Pancreas (tissue), 10 donors: Measurements from ENCODE around the gene MAP3K19. TPM values are rescaled to one million over a fixed set of nuclear protein-coding genes. Genes with fewer than 3 reads are reported as not detected.
A peak's percentile ranks its signal among the peaks of the same experiment; 100 is the strongest.

Experiments
- ATAC-seq, 4 donors: fragments of 200-7000 bp; cut with Tn5 transposase; one replicate each; pipeline versions ENCODE4 v1.8.0 to v1.9.1; 2020; ENCODE audit warnings: mild to moderate bottlenecking in 4 of 4, moderate library complexity in 4 of 4
- DNase-seq, 6 donors: peaks; one replicate each; pipeline ENCODE4 v3.0.0-alpha.2; 2020
- FAIRE-seq: peaks from 2 replicates; lab custom pipeline; 2012; peaks lifted over from hg19 to GRCh38; lab: Jason Lieb, UNC
- H3K27ac ChIP-seq, 4 donors: fragments of 200-600 bp; sonication (generic); 1 replicate in 3 of 4; 2 replicates in 1 of 4; pipeline versions ENCODE4 v1.5.0 to v1.8.0; 2020
- H3K27me3 ChIP-seq, 4 donors: fragments of 200-600 bp; one replicate each; pipeline ENCODE4 v1.8.0; 2021
- H3K36me3 ChIP-seq, 3 donors: fragments of 200-600 bp; sonication (generic) in 1 of 3; one replicate each; pipeline versions ENCODE4 v1.5.0 to v1.8.0; 2020 to 2021
- H3K4me1 ChIP-seq, 3 donors: fragments of 200-600 bp; one replicate each; pipeline ENCODE4 v1.8.0; 2021
- H3K4me3 ChIP-seq, 4 donors: fragments of 200-600 bp; sonication (generic) in 2 of 4; one replicate each; pipeline versions ENCODE4 v1.5.0 to v1.8.0; 2020 to 2021
- H3K9me3 ChIP-seq, 4 donors: fragments of 200-600 bp; one replicate each; pipeline ENCODE4 v1.8.0; 2021
- WGBS, 2 donors: extraction: QIAGEN DNeasy Blood & Tissue Kit; methylation state at CpG; one replicate each; pipeline ENCODE4 v1.1.7; 2013; 5-methylcytosine and 5-hydroxymethylcytosine counted together
- intact Hi-C, 3 donors: fragments of 100-400 bp; cut with DNase I; formaldehyde crosslinking; loops; one replicate each; pipeline versions ENCODE4 v1.11.1 to v1.14.2; 2022
- polyA plus RNA-seq, 2 donors: library from polyadenylated mRNA; stranded (reverse); fragments of 200-250 nt; gene quantifications; one replicate each; pipeline ENCODE4 v1.2.3, GENCODE V29; 2013
- total RNA-seq, 6 donors: library from RNA; stranded (reverse); fragmentation: NEBNext Ultra II Directional in 4 of 6; extraction: Animal tissue kit (Norgen Biotek cat#: 25700) in 4 of 6; gene quantifications; one replicate each; pipeline versions ENCODE4 v1.2.1 to v1.2.4, GENCODE V29; 2021 to 2023
- TF ChIP-seq, protein P1 (sequence below), 4 donors: fragments of 200-600 bp; sonication (generic) in 3 of 4; IDR thresholded peaks; one replicate each; pipeline versions ENCODE4 v1.5.0 to v1.8.0; 2021; ENCODE audit warnings: antibody characterized with exemption in 4 of 4
- donor health status: healthy with polysubstance abuse.
- donor health status: DM: no; HTN: no; CAD: no; lungs with moderate emphysema.
- donor health status: DM: no; HTN: no; CAD: no.
- donor health status: control.
- donor health status: control.
- donor health status: Bipolar disorder and iron deficiency.
- donor health status: DM: yes; HTN: yes; CAD: no.
- donor health status: DM: no; HTN: no; CAD: no.
- donor health status: DM: no; HTN: no; CAD: no.
- donor health status: DM: yes; HTN: yes; CAD: no.

The MAP3K19 gene
- total and polyA plus RNA-seq, 8 donors = not detected

DNA sequence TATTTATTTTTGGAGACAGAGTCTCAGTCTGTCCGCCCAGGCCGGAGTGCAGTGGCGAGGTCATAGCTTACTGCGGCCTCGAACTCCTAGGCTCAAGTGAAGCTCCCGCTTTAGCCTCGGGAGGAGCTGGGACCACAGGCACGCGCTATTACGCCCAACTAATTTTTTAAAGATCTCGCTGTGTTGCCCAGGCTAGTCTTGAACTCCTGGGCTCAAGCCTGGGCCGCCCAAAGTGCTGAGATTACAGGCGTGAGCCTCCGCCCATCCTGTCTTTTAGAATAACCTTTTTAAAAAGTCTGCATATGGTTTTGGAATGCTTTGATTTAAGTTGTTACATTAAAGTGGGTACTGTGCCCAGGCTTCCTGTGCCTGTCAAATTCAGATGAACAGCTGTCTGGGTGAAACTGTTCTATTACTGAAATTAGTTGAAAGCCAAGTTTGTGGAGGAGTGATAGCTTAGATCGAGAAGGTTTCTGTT is 5.8 kb upstream of the MAP3K19 start:
- Histone ChIP-seq H3K36me3 (no peaks in the 10 kb centered on the region), H3K4me1 (peaks cover 0 to 39% (median 28%) of the 10 kb centered on the region in 3 donors), H3K9me3 (no peaks in the 10 kb centered on the region), H3K27me3 (no peaks in the 10 kb centered on the region), H3K4me3 (peak overlapping the region; percentile 47 to 78 (median 56)), H3K27ac (peak overlapping the region in 2 of 4 donors; percentile 94 to 97)
- intact Hi-C loops = no loop called here
- FAIRE-seq (no peak), DNase-seq (no peak), ATAC-seq (peak in 3 of 4 donors; percentile 6 to 28 (median 10))
- TF ChIP-seq, protein P1, sequence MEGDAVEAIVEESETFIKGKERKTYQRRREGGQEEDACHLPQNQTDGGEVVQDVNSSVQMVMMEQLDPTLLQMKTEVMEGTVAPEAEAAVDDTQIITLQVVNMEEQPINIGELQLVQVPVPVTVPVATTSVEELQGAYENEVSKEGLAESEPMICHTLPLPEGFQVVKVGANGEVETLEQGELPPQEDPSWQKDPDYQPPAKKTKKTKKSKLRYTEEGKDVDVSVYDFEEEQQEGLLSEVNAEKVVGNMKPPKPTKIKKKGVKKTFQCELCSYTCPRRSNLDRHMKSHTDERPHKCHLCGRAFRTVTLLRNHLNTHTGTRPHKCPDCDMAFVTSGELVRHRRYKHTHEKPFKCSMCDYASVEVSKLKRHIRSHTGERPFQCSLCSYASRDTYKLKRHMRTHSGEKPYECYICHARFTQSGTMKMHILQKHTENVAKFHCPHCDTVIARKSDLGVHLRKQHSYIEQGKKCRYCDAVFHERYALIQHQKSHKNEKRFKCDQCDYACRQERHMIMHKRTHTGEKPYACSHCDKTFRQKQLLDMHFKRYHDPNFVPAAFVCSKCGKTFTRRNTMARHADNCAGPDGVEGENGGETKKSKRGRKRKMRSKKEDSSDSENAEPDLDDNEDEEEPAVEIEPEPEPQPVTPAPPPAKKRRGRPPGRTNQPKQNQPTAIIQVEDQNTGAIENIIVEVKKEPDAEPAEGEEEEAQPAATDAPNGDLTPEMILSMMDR (IDR thresholded peaks at IDR 0.05) = no peak
- 4% methylated on average over 15 of the region's 15 CpGs for WGBS, 2 donors

DNA sequence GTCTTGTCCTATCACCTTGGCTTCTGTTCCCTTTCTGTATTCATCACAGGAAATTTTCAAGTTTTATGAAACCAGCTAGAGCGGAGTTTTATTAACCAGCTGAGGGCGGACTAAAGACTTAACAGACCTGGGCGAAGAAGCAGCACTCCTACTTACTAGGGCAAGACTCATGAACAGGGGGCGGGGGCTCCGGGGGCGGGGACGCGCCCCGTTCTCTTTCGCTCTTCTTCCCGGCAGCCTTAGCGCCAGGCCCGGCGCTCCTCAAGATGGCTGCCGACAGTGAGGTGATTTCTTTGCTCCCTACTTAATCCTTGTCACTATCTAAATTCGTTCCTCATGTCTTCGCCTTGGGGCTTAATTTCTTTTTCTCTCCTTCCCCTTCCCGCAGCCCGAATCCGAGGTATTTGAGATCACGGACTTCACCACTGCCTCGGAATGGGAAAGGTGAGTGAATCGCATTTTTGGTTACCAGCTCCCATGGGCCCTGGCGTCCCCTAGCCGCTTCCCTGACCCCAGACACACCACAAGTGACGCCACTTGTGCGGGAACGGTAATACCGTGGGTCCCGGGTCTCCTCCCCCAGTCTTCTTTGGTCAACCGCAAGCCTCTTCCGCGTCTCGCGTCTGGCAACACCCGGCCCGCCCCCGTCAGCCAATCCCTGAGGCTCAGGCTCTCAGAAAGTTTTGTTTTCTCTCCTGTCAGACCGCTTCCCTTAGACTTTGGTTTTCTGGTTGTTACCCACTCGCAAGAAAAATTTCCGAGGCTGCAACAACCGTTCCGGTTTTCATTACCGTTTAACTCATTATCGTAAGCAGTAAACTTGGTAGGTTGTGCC is 5.0 kb upstream of the MAP3K19 start, which contains the start of gene RAB3GAP1:
Gene RAB3GAP1 (plus strand): TSS at position 251 of the 835 bp plus-strand sequence. CDS start 16 bp downstream, at position 267.
- WGBS, 2 donors = 0 to 1% methylated on average over 45 of the region's 45 CpGs
- H3K4me1 ChIP-seq = peaks cover 0 to 39% (median 28%) of the 10 kb centered on the region in 3 donors

DNA sequence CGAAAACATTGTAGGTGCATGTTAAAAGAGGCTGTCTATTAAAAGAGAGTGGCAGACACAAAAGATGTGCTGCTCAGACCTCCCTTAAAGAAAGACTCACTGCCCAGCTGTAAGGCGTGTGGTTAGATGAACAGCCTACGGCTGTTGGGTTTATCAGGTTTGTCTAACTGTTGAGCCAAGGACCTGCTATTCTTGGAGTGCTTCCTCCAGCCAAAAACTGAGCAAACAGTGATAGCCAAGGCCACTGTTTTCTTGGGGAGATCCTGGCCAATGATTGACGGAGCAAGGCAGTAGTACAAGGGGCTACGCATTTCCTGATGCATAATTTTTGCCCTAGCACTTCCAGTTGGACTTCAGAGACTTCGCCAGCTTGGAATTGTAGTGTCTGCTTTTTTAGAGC is 3.4 kb upstream of the MAP3K19 start:
- DNase-seq (peak in 2 of 6 donors; percentile 26 to 46), FAIRE-seq (no peak), ATAC-seq (peak; percentile 24 to 63 (median 48))
- WGBS, 2 donors = 41 to 42% methylated on average over 6 of the region's 6 CpGs
- peak overlapping the region in 2 of 4 donors; percentile 31 to 34 for H3K27ac ChIP-seq
- intact Hi-C loops = no loop called here
- no peak overlapping the region for H3K4me3 ChIP-seq
- TF ChIP-seq, protein P1 (IDR thresholded peaks at IDR 0.05) = no peak
- H3K27me3 ChIP-seq = no peaks in the 10 kb centered on the region
- H3K4me1 ChIP-seq = peaks cover 0 to 32% (median 19%) of the 10 kb centered on the region in 3 donors
- H3K9me3 ChIP-seq = no peaks in the 10 kb centered on the region
- H3K36me3 ChIP-seq = no peaks in the 10 kb centered on the region

More for the DNA sequence above, 5.0 kb upstream of the MAP3K19 start, which contains the start of gene RAB3GAP1:
- intact Hi-C loops = no loop called here
- no peaks in the 10 kb centered on the region for H3K9me3 ChIP-seq
- FAIRE-seq (no peak), DNase-seq (peak; percentile 62 to 81 (median 73)), ATAC-seq (peak; percentile 90 to 94 (median 92))
- peak within 1 kb of the TSS; percentile 83 to 97 (median 90) for H3K27ac ChIP-seq
- H3K4me3 ChIP-seq = peak within 1 kb of the TSS; percentile 47 to 78 (median 56)
- H3K27me3 ChIP-seq = no peaks in the 10 kb centered on the region
- TF ChIP-seq, protein P1 (IDR thresholded peaks at IDR 0.05) = no peak
- H3K36me3 ChIP-seq = no peaks in the 10 kb centered on the region

DNA sequence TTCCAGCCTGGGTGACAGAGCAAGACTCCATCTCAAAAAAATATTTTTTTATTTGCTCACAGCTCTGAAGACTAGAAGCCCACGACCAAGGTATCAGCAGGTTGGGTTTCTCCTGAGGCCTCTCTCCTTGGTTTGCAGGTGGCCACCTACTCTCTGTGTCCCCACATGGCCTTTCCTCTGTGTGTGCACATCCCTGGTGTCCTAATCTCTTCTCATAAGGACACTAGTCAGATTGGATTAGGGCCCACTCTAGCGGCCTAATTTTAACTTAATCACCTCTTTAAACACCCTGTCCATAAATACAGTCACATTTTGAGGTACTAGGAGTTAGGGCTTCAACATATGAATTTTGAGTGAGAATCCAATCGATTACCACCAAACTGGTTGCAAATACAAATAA is 2.9 kb upstream of the MAP3K19 start:
- no peak for FAIRE-seq
- H3K9me3 ChIP-seq = no peaks in the 10 kb centered on the region
- no peaks in the 10 kb centered on the region for H3K36me3 ChIP-seq
- intact Hi-C loops = no loop called here
- peak overlapping the region in 2 of 4 donors; percentile 31 to 34 for H3K27ac ChIP-seq
- WGBS, 2 donors = 24 to 33% methylated on average over 3 of the region's 3 CpGs
- no peak overlapping the region for H3K4me3 ChIP-seq
- no peaks in the 10 kb centered on the region for H3K27me3 ChIP-seq
- TF ChIP-seq, protein P1 (IDR thresholded peaks at IDR 0.05) = no peak
- peaks cover 0 to 31% (median 19%) of the 10 kb centered on the region in 3 donors for H3K4me1 ChIP-seq
- no peak for ATAC-seq
- no peak for DNase-seq
